ENCODE measurements around the gene TTC33. TPM values are rescaled to one million over a fixed set of nuclear protein-coding genes. Genes with fewer than 3 reads are reported as not detected.

The TTC33 gene
- total and polyA plus RNA-seq, 2 of the 4 experiments (the other 2 are of a cell fraction): 3.1 to 8.1 TPM

- no peak overlapping the region for H2AK9ac ChIP-seq (replicated peaks; ENCODE audit: low read depth, low read length, poor library complexity)
- in situ Hi-C loops (cut with MboI; ENCODE audit: low sequenced_read_pairs): no loop called here
- intact Hi-C loops (cut with micrococcal nuclease): no loop called here
- H3K4ac ChIP-seq (ENCODE audit: low read depth, low read length): no peak overlapping the region
- TF ChIP-seq FOS (IDR thresholded peaks at IDR 0.05; ENCODE audit: low read depth, low read length) (no peak), MAZ (IDR thresholded peaks at IDR 0.05; ENCODE audit: borderline replicate concordance, low read depth, low read length) (no peak), POLR2A (IDR thresholded peaks at IDR 0.05; ENCODE audit: low read depth, low read length) (no peak), RFX5 (IDR thresholded peaks at IDR 0.05; ENCODE audit: low read depth, low read length) (no peak), USF2 (IDR thresholded peaks at IDR 0.05; ENCODE audit: low read depth, low read length) (no peak), RAD21 (IDR thresholded peaks at IDR 0.05; ENCODE audit: low read length) (no peak), NFE2L2 (IDR thresholded peaks at IDR 0.05; ENCODE audit: low read depth, low read length) (no peak), SMC3 (IDR thresholded peaks at IDR 0.05; ENCODE audit: low read depth, low read length) (no peak), ELK1 (IDR thresholded peaks at IDR 0.05; ENCODE audit: borderline replicate concordance, low read depth, low read length) (no peak), BHLHE40 (IDR thresholded peaks at IDR 0.05; ENCODE audit: low read depth, low read length) (no peak), CEBPB (IDR thresholded peaks at IDR 0.05; ENCODE audit: low read depth, low read length) (no peak), MAFK (IDR thresholded peaks at IDR 0.05; ENCODE audit: low read depth, low read length) (no peak)
- TF ChIP-seq, protein P1, sequence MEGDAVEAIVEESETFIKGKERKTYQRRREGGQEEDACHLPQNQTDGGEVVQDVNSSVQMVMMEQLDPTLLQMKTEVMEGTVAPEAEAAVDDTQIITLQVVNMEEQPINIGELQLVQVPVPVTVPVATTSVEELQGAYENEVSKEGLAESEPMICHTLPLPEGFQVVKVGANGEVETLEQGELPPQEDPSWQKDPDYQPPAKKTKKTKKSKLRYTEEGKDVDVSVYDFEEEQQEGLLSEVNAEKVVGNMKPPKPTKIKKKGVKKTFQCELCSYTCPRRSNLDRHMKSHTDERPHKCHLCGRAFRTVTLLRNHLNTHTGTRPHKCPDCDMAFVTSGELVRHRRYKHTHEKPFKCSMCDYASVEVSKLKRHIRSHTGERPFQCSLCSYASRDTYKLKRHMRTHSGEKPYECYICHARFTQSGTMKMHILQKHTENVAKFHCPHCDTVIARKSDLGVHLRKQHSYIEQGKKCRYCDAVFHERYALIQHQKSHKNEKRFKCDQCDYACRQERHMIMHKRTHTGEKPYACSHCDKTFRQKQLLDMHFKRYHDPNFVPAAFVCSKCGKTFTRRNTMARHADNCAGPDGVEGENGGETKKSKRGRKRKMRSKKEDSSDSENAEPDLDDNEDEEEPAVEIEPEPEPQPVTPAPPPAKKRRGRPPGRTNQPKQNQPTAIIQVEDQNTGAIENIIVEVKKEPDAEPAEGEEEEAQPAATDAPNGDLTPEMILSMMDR (conservative IDR thresholded peaks at IDR 0.05; ENCODE audit: low read depth, low read length): no peak
- DNase-seq: no peak
- no peak overlapping the region for H3K56ac ChIP-seq (ENCODE audit: extremely low read depth, insufficient read depth, low read length)
- ChIA-PET CTCF (no interaction called here), POLR2A (ENCODE audit: unreplicated experiment) (no interaction called here)
- H3K18ac ChIP-seq (ENCODE audit: low read depth, low read length): no peak overlapping the region
- H2BK20ac ChIP-seq (ENCODE audit: low read depth, low read length): no peak overlapping the region
- no peaks in the 10 kb centered on the region for H3K9me1 ChIP-seq (ENCODE audit: insufficient read depth, low read length)
- H3K4me3 ChIP-seq (ENCODE audit: insufficient read depth, low read depth, low read length): no peak overlapping the region
- H3K9me3 ChIP-seq (ENCODE audit: control insufficient read depth, insufficient read depth, low read length): no peaks in the 10 kb centered on the region; the same call in 1 of the 2 replicates
- ATAC-seq (ENCODE audit: low read depth): no peak
- no peak overlapping the region for H2BK5ac ChIP-seq (ENCODE audit: low read depth, low read length, poor library complexity, severe bottlenecking)
- H2AFZ ChIP-seq (replicated peaks; ENCODE audit: low read length, poor library complexity): no peak overlapping the region
- WGBS, 2 experiments (ENCODE audit: extremely low coverage in 2 of 2, insufficient read length in 1 of 2): no CpG with 5 or more reads among the region's 3 CpGs
- H3K4me1 ChIP-seq (ENCODE audit: control insufficient read depth, insufficient read depth, low read length): no peaks in the 10 kb centered on the region
- no peak overlapping the region for H2BK15ac ChIP-seq (ENCODE audit: low read depth, low read length)
- no peak overlapping the region for H4K5ac ChIP-seq (ENCODE audit: low read depth, low read length)
- H4K91ac ChIP-seq (ENCODE audit: insufficient read depth, low read depth, low read length): no peak overlapping the region
- H3K9ac ChIP-seq (ENCODE audit: low read depth, low read length): no peak overlapping the region
- H3K79me1 ChIP-seq (ENCODE audit: low read depth in 1 of 2, low read length in 2 of 2): no peaks in the 10 kb centered on the region
- no peak overlapping the region for H4K8ac ChIP-seq (ENCODE audit: low read depth in 2 of 2, low read length in 2 of 2)
- dilution Hi-C loops (cut with HindIII; ENCODE audit: low sequenced_read_pairs, unreplicated experiment): no loop called here
- H2AK5ac ChIP-seq (ENCODE audit: low read depth, low read length): no peak overlapping the region
- no peaks in the 10 kb centered on the region for H3K36me3 ChIP-seq (ENCODE audit: control insufficient read depth, insufficient read depth, low read length)
- no peak overlapping the region for H3K14ac ChIP-seq (replicated peaks; ENCODE audit: low read depth, low read length)
- no peak overlapping the region for H2BK120ac ChIP-seq (ENCODE audit: low read depth, low read length)
- no peak overlapping the region for H3K4me2 ChIP-seq (ENCODE audit: low read depth, low read length)
- H4K20me1 ChIP-seq (ENCODE audit: insufficient read depth, low read length): no peaks in the 10 kb centered on the region
- no peaks in the 10 kb centered on the region for H3K27me3 ChIP-seq (ENCODE audit: control insufficient read depth, insufficient read depth, low read length)
- no peak overlapping the region for H3K27ac ChIP-seq (ENCODE audit: insufficient read depth, low read length)
- H3K23ac ChIP-seq (ENCODE audit: low read depth, low read length): no peak overlapping the region
- no TSS peak for BruUV-seq (replicated peaks)
These were observed 121.6 kb downstream of the TTC33 start for GRCh38 chr5:40634154-40634553.

All from IMR-90 (cell line).